NB4 (cell line): ENCODE results near the gene CLIP4.

Experiments used
- POLR2A ChIP-seq: IDR thresholded peaks from 2 replicates; pipeline ENCODE4 v1.6.1; 2011; ENCODE audit warnings: mild to moderate bottlenecking; ENCODE audit not compliant: insufficient read length; ENCODE audit errors: extremely low read depth
- TF ChIP-seq, protein P1 (sequence below): IDR thresholded peaks from one replicate; pipeline ENCODE4 v1.5.1; 2012; ENCODE audit warnings: low read depth, low read length

DNA sequence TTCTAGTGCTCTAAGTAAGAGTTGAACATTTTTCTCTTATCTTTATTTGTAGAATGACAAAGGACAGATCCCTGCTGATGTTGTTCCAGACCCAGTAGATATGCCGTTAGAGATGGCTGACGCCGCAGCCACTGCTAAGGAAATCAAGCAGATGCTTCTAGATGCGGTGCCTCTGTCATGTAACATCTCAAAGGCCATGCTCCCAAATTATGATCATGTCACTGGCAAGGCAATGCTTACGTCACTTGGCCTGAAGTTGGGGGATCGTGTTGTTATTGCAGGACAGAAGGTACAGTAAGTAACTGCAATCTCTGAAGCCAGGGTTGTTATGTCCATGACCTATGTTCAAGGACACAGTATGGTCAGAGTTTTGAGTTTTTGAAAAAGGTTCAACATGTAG lies 28.4 kb downstream of the CLIP4 start:
- TF ChIP-seq, protein P1, sequence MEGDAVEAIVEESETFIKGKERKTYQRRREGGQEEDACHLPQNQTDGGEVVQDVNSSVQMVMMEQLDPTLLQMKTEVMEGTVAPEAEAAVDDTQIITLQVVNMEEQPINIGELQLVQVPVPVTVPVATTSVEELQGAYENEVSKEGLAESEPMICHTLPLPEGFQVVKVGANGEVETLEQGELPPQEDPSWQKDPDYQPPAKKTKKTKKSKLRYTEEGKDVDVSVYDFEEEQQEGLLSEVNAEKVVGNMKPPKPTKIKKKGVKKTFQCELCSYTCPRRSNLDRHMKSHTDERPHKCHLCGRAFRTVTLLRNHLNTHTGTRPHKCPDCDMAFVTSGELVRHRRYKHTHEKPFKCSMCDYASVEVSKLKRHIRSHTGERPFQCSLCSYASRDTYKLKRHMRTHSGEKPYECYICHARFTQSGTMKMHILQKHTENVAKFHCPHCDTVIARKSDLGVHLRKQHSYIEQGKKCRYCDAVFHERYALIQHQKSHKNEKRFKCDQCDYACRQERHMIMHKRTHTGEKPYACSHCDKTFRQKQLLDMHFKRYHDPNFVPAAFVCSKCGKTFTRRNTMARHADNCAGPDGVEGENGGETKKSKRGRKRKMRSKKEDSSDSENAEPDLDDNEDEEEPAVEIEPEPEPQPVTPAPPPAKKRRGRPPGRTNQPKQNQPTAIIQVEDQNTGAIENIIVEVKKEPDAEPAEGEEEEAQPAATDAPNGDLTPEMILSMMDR: no peak
- TF ChIP-seq POLR2A: no peak
